ENCODE measurements around the gene IZUMO4.

Gene IZUMO4

GRCh38 chr19:2096480-2097202 is at the start of gene IZUMO4:
TSS of gene IZUMO4 (plus strand) at chr19:2096915. CDS start at chr19:2096946, 31 bp downstream.
- H3K27me3 Mint-ChIP-seq = no peaks in the 10 kb centered on the region
- H3K36me3 Mint-ChIP-seq (ENCODE audit: low read depth) = peaks cover 33% of the 10 kb centered on the region
- peak within 1 kb of the TSS; percentile 96 for H3K27ac Mint-ChIP-seq
- no peaks in the 10 kb centered on the region for H3K9me3 Mint-ChIP-seq
- peaks cover 45% of the 10 kb centered on the region for H3K4me1 Mint-ChIP-seq (ENCODE audit: low read depth)
- peak within 1 kb of the TSS; percentile 97 for H3K4me3 Mint-ChIP-seq

- no peaks in the 10 kb centered on the region for H3K9me3 Mint-ChIP-seq
- no peaks in the 10 kb centered on the region for H3K27me3 Mint-ChIP-seq
- H3K36me3 Mint-ChIP-seq (ENCODE audit: low read depth) = peaks cover 3% of the 10 kb centered on the region
- H3K4me3 Mint-ChIP-seq = no peak overlapping the region
- no peak overlapping the region for H3K27ac Mint-ChIP-seq
- peaks cover 45% of the 10 kb centered on the region for H3K4me1 Mint-ChIP-seq (ENCODE audit: low read depth)
Observed at GRCh38 chr19:2047076-2047448, 49.7 kb upstream of the IZUMO4 start.

- Mint-ChIP-seq H3K9me3 (no peaks in the 10 kb centered on the region), H3K4me1 (ENCODE audit: low read depth) (peaks cover 49% of the 10 kb centered on the region), H3K4me3 (no peak overlapping the region), H3K27me3 (no peaks in the 10 kb centered on the region), H3K27ac (peak overlapping the region; percentile 11), H3K36me3 (ENCODE audit: low read depth) (peaks cover 3% of the 10 kb centered on the region)
Observed at GRCh38 chr19:2047449-2048103, 49.1 kb upstream of the IZUMO4 start.

GRCh38 chr19:2048104-2048958 is 48.4 kb upstream of the IZUMO4 start:
- Mint-ChIP-seq H3K27ac (no peak overlapping the region), H3K36me3 (ENCODE audit: low read depth) (peaks cover 3% of the 10 kb centered on the region)

GRCh38 chr19:2048959-2049740 is 47.6 kb upstream of the IZUMO4 start:
- no peak overlapping the region for H3K27ac Mint-ChIP-seq
- peaks cover 50% of the 10 kb centered on the region for H3K4me1 Mint-ChIP-seq (ENCODE audit: low read depth)
- no peaks in the 10 kb centered on the region for H3K36me3 Mint-ChIP-seq (ENCODE audit: low read depth)
- no peaks in the 10 kb centered on the region for H3K9me3 Mint-ChIP-seq
- no peaks in the 10 kb centered on the region for H3K27me3 Mint-ChIP-seq
- peak overlapping the region; percentile 84 for H3K4me3 Mint-ChIP-seq

More at GRCh38 chr19:2048104-2048958, 48.4 kb upstream of the IZUMO4 start:
- H3K27me3 Mint-ChIP-seq = no peaks in the 10 kb centered on the region
- H3K9me3 Mint-ChIP-seq = no peaks in the 10 kb centered on the region
- H3K4me3 Mint-ChIP-seq = peak overlapping the region; percentile 84
- peaks cover 49% of the 10 kb centered on the region for H3K4me1 Mint-ChIP-seq (ENCODE audit: low read depth)

- H3K27ac Mint-ChIP-seq = peak overlapping the region; percentile 72
- H3K36me3 Mint-ChIP-seq (ENCODE audit: low read depth) = no peaks in the 10 kb centered on the region
- no peaks in the 10 kb centered on the region for H3K9me3 Mint-ChIP-seq
- H3K4me3 Mint-ChIP-seq = peak overlapping the region; percentile 84
- H3K27me3 Mint-ChIP-seq = no peaks in the 10 kb centered on the region
- peaks cover 52% of the 10 kb centered on the region for H3K4me1 Mint-ChIP-seq (ENCODE audit: low read depth)
Observed at GRCh38 chr19:2049741-2050348, 46.9 kb upstream of the IZUMO4 start.

GRCh38 chr19:2050349-2050990 is 46.2 kb upstream of the IZUMO4 start:
- Mint-ChIP-seq H3K4me1 (ENCODE audit: low read depth) (peaks cover 56% of the 10 kb centered on the region), H3K36me3 (ENCODE audit: low read depth) (no peaks in the 10 kb centered on the region), H3K27me3 (no peaks in the 10 kb centered on the region), H3K4me3 (peak overlapping the region; percentile 84), H3K9me3 (no peaks in the 10 kb centered on the region), H3K27ac (no peak overlapping the region)

- no peaks in the 10 kb centered on the region for H3K9me3 Mint-ChIP-seq
- peak within 1 kb of the TSS; percentile 84 for H3K4me3 Mint-ChIP-seq
- H3K27ac Mint-ChIP-seq = peak within 1 kb of the TSS; percentile 90
- no peaks in the 10 kb centered on the region for H3K27me3 Mint-ChIP-seq
- peaks cover 61% of the 10 kb centered on the region for H3K4me1 Mint-ChIP-seq (ENCODE audit: low read depth)
- no peaks in the 10 kb centered on the region for H3K36me3 Mint-ChIP-seq (ENCODE audit: low read depth)
Observed at GRCh38 chr19:2050991-2051772, 45.5 kb upstream of the IZUMO4 start, which contains the start of gene MKNK2. TSS of gene MKNK2 (minus strand) at chr19:2051244. CDS start at chr19:2050851, 393 bp downstream.

GRCh38 chr19:2051773-2052704 is 44.7 kb upstream of the IZUMO4 start:
- Mint-ChIP-seq H3K9me3 (no peaks in the 10 kb centered on the region), H3K4me1 (ENCODE audit: low read depth) (peaks cover 64% of the 10 kb centered on the region), H3K27me3 (no peaks in the 10 kb centered on the region), H3K4me3 (peak overlapping the region; percentile 73), H3K36me3 (ENCODE audit: low read depth) (no peaks in the 10 kb centered on the region), H3K27ac (peak overlapping the region; percentile 90)

- Mint-ChIP-seq H3K36me3 (ENCODE audit: low read depth) (no peaks in the 10 kb centered on the region), H3K9me3 (no peaks in the 10 kb centered on the region), H3K27me3 (no peaks in the 10 kb centered on the region), H3K4me3 (no peak overlapping the region), H3K4me1 (ENCODE audit: low read depth) (peaks cover 66% of the 10 kb centered on the region), H3K27ac (no peak overlapping the region)
Observed at GRCh38 chr19:2053601-2054389, 42.9 kb upstream of the IZUMO4 start.

- H3K36me3 Mint-ChIP-seq (ENCODE audit: low read depth) = no peaks in the 10 kb centered on the region
- H3K9me3 Mint-ChIP-seq = no peaks in the 10 kb centered on the region
- H3K27ac Mint-ChIP-seq = no peak overlapping the region
- no peaks in the 10 kb centered on the region for H3K27me3 Mint-ChIP-seq
- no peak overlapping the region for H3K4me3 Mint-ChIP-seq
- H3K4me1 Mint-ChIP-seq (ENCODE audit: low read depth) = peaks cover 60% of the 10 kb centered on the region
Observed at GRCh38 chr19:2054763-2055162, 42.0 kb upstream of the IZUMO4 start.
